ENCODE results near the gene DIPK1A. TPM values are rescaled to one million over a fixed set of nuclear protein-coding genes. Genes with fewer than 3 reads are reported as not detected.

Gene DIPK1A
- total RNA-seq, 1 donor = 29.0 TPM

GRCh38 chr1:92887465-92887864 is 73.8 kb downstream of the DIPK1A start:
- H3K4me2 ChIP-seq (ENCODE audit: insufficient read depth, low read length) = no peak overlapping the region
- no peak for DNase-seq (ENCODE audit: insufficient read length, low spot score, missing footprints)

GRCh38 chr1:92886886-92887419 is 74.3 kb downstream of the DIPK1A start:
- Histone ChIP-seq H3K4me1 (ENCODE audit: insufficient read depth, low read length) (no peaks in the 10 kb centered on the region), H3K27ac (ENCODE audit: low read depth, low read length) (no peak overlapping the region), H3K4me2 (ENCODE audit: insufficient read depth, low read length) (no peak overlapping the region), H3K36me3 (ENCODE audit: insufficient read depth, low read length) (no peaks in the 10 kb centered on the region), H3K27me3 (ENCODE audit: insufficient read depth, low read length) (no peaks in the 10 kb centered on the region), H3K79me2 (ENCODE audit: insufficient read depth, low read length) (no peaks in the 10 kb centered on the region), H4K20me1 (ENCODE audit: insufficient read depth, low read length) (no peaks in the 10 kb centered on the region), H2AFZ (ENCODE audit: low read length) (no peak overlapping the region), H3K9me3 (ENCODE audit: low read depth, low read length) (no peaks in the 10 kb centered on the region), H3K4me3 (ENCODE audit: insufficient read depth, low read length) (no peak overlapping the region)
- DNase-seq (ENCODE audit: insufficient read length, low spot score, missing footprints) = no peak
- TF ChIP-seq CTCF (IDR thresholded peaks at IDR 0.05; ENCODE audit: extremely low read depth, low read depth, low read length) = no peak

More at GRCh38 chr1:92887465-92887864, 73.8 kb downstream of the DIPK1A start:
- no peak for TF ChIP-seq CTCF (IDR thresholded peaks at IDR 0.05; ENCODE audit: extremely low read depth, low read depth, low read length)
- Histone ChIP-seq H3K79me2 (ENCODE audit: insufficient read depth, low read length) (no peaks in the 10 kb centered on the region), H4K20me1 (ENCODE audit: insufficient read depth, low read length) (no peaks in the 10 kb centered on the region), H3K4me3 (ENCODE audit: insufficient read depth, low read length) (no peak overlapping the region), H3K9me3 (ENCODE audit: low read depth, low read length) (no peaks in the 10 kb centered on the region), H3K36me3 (ENCODE audit: insufficient read depth, low read length) (no peaks in the 10 kb centered on the region), H3K27ac (ENCODE audit: low read depth, low read length) (no peak overlapping the region), H3K27me3 (ENCODE audit: insufficient read depth, low read length) (no peaks in the 10 kb centered on the region), H3K4me1 (ENCODE audit: insufficient read depth, low read length) (no peaks in the 10 kb centered on the region), H2AFZ (ENCODE audit: low read length) (no peak overlapping the region)

DNA sequence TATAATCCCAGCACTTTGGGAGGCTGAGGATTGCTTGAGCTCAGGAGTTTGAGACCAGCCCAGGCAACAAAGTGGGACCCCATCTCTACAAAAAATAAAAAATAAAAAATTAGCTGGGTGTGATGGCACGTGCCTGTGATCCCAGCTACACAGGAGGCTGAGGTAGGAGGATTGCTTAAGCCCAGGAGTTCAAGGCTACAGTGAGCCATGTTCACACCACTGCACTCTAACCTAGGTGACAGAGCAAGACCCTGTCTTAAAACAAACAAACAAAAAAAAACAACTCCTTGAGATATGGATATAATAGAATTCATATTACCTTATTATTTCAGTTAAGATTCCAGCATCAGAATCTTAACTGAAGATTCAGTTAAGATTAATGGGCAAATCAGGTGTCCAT is 77.1 kb downstream of the DIPK1A start:
- Histone ChIP-seq H3K9me3 (ENCODE audit: low read depth, low read length) (no peaks in the 10 kb centered on the region), H3K27me3 (ENCODE audit: insufficient read depth, low read length) (no peaks in the 10 kb centered on the region), H3K79me2 (ENCODE audit: insufficient read depth, low read length) (no peaks in the 10 kb centered on the region), H3K4me3 (ENCODE audit: insufficient read depth, low read length) (no peak overlapping the region), H4K20me1 (ENCODE audit: insufficient read depth, low read length) (no peaks in the 10 kb centered on the region), H3K4me1 (ENCODE audit: insufficient read depth, low read length) (no peaks in the 10 kb centered on the region), H3K27ac (ENCODE audit: low read depth, low read length) (no peak overlapping the region), H3K4me2 (ENCODE audit: insufficient read depth, low read length) (no peak overlapping the region), H3K36me3 (ENCODE audit: insufficient read depth, low read length) (no peaks in the 10 kb centered on the region), H2AFZ (ENCODE audit: low read length) (no peak overlapping the region)
- DNase-seq (ENCODE audit: insufficient read length, low spot score, missing footprints) = no peak
- no peak for TF ChIP-seq CTCF (IDR thresholded peaks at IDR 0.05; ENCODE audit: extremely low read depth, low read depth, low read length)

GRCh38 chr1:92883297-92883696 is 78.0 kb downstream of the DIPK1A start:
- H3K9me3 ChIP-seq (ENCODE audit: low read depth, low read length) = no peaks in the 10 kb centered on the region
- no peaks in the 10 kb centered on the region for H3K27me3 ChIP-seq (ENCODE audit: insufficient read depth, low read length)
- H3K36me3 ChIP-seq (ENCODE audit: insufficient read depth, low read length) = no peaks in the 10 kb centered on the region
- H3K27ac ChIP-seq (ENCODE audit: low read depth, low read length) = no peak overlapping the region
- no peaks in the 10 kb centered on the region for H3K4me1 ChIP-seq (ENCODE audit: insufficient read depth, low read length)
- TF ChIP-seq CTCF (IDR thresholded peaks at IDR 0.05; ENCODE audit: extremely low read depth, low read depth, low read length) = no peak
- no peak overlapping the region for H3K4me2 ChIP-seq (ENCODE audit: insufficient read depth, low read length)
- no peak overlapping the region for H2AFZ ChIP-seq (ENCODE audit: low read length)
- no peaks in the 10 kb centered on the region for H4K20me1 ChIP-seq (ENCODE audit: insufficient read depth, low read length)
- no peak overlapping the region for H3K4me3 ChIP-seq (ENCODE audit: insufficient read depth, low read length)
- H3K79me2 ChIP-seq (ENCODE audit: insufficient read depth, low read length) = no peaks in the 10 kb centered on the region
- no peak for DNase-seq (ENCODE audit: insufficient read length, low spot score, missing footprints)
